Stimulated activated naive CD8-positive, alpha-beta T cell treated with anti-CD3 and anti-CD28 coated beads, Interleukin-15, amount 100 ng/mL, for 72 hours (primary cell): ENCODE data around the gene DHX40.
"Not testable (repeated sequence)": the region's sequence is repeated elsewhere in the genome, so short reads cannot be mapped to it uniquely, and the experiment has no call there.

ENCODE experiments used
- ATAC-seq: fragments of 150-1000 bp; cut with Tn5 transposase; 2 replicates; pipeline ENCODE4 v1.10.0; 2021; ENCODE audit warnings: mild to moderate bottlenecking, moderate library complexity
- DNase-seq, 2 donors: peaks; one replicate each; pipeline ENCODE4 v3.0.0; 2021 to 2022
- H3K27ac Mint-ChIP-seq, 2 donors: one replicate each; pipeline ENCODE4 v1.8.0; 2022; ENCODE audit warnings: mild to moderate bottlenecking in 2 of 2, mixed read lengths in 2 of 2, moderate library complexity in 2 of 2
- H3K27me3 Mint-ChIP-seq: one replicate; pipeline ENCODE4 v1.8.0; 2022; ENCODE audit warnings: mixed read lengths
- H3K4me1 Mint-ChIP-seq: one replicate; pipeline ENCODE4 v1.8.0; 2022; ENCODE audit warnings: mild to moderate bottlenecking, mixed read lengths
- H3K4me3 Mint-ChIP-seq, 2 donors: one replicate each; pipeline ENCODE4 v1.8.0; 2022; ENCODE audit warnings: mild to moderate bottlenecking in 2 of 2, mixed read lengths in 2 of 2, moderate library complexity in 1 of 2
- H3K9me3 Mint-ChIP-seq, 2 donors: one replicate each; pipeline ENCODE4 v1.8.0; 2022; ENCODE audit warnings: mixed read lengths in 2 of 2

DHX40 gene

DNA sequence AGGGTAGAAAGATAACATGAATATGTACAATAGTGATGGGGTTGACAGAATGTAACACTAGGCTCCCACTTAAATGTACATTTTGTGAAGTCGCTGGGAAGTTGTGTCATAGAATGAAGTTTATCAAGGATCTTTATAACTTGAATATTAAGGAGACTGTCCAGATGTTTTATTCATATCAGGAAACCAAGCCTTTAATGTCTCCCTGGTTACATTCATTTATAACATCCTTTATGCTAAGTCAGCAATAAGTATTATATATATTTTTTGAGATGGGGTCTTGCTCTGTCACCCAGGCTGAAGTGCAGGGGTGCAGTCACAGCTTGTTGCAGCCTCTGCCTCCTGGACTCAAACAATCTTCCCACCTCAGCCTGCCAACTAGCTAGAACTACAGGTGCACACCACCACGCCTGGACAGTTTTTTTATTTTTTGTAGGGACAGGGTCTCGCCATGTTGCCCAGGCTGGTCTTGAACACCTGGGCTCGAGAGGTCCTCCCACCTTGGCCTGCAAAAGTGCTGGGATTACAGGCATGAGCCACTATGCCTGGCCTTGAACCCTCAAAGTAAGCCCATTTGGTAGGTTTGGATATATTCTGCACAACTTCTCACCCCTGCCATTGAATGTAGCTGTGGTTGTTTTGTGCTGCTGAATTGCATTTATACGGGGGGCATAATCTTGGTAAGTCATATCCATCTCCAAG is 68.4 kb downstream of the DHX40 start:
- H3K4me1 Mint-ChIP-seq, result peaks cover 59% of the 10 kb centered on the region
- no peak for ATAC-seq

DNA sequence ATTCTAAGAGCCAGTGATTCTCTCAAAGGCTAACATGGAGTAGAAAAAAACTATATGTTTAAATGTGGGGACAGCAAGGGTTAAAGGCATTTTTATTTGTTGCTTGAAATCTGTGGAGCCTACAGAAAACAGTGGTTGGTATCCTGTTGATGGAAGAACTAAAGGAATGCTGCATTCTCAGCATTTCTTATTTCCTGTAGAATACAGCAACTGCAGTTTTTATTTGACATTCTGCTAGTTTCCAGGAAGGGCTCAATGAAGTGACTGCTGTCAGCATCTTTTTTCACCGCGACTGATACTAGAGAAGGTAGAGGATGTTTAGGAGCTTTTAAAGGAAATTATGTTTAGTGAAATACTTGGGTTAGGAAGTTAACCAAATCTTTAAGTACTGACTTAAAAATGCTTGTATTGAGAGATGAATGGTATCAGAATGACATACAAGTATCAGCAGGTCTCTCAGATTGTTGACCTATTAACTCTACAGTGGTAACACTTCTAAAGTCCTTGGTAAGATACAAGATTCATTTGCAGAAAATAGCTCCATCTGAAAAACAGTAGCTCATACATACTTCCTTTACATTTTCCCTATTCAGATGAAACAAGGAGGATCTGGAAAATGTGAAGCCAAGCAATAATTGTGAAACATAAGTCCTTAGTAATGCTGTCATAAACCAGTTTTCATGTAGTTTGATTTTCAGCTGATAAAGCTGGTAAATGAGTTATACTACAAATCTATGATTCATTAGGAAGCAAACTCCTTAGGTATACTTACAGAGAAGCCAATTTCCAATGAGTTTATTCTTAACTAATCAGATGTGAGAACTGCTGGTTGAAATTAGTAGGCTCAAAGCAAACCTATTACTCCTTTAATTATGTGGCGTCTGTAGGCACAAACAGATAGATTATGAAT is 69.5 kb downstream of the DHX40 start:
- Mint-ChIP-seq H3K4me1 (peaks cover 57% of the 10 kb centered on the region), H3K4me3 (no peak overlapping the region)
- DNase-seq, result no peak

More for the DNA sequence above, 68.4 kb downstream of the DHX40 start:
- Mint-ChIP-seq H3K9me3 (no peaks in the 10 kb centered on the region), H3K27ac (no peak overlapping the region), H3K27me3 (no peaks in the 10 kb centered on the region), H3K4me3 (no peak overlapping the region)
- DNase-seq, result no peak

DNA sequence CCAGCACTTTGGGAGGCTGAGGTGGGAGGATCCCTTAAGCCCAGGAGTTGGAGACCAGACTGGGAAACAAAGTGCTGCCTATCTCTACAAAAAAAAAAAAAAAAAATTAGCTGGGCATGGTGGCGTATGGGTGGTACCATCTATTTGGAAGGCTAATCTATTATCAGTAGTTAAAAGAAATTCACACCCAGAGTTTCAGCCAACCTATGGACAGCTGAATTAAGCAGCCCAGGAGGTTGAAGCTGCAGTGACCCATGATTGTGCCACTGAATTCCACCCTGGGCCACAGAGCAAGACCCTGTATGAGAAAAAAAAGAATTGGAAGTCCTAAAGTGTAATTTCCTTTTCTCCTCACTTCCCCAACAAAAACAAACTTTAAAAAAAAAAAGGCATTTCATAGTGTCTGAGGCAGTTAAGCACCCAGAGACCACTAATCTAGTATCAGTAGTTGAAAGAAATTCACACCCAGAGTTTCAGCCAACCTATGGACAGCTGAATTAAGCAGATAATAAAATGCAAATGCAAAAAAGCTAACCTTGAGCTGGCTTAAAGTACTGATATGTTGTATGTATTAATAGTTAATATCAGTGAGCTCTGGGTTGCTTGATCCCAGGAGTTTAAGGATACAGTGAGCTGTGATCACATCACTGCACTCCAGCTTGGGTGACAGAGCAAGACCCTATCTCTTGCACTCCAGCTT is 72.4 kb downstream of the DHX40 start:
- Mint-ChIP-seq H3K27ac (no peak overlapping the region), H3K9me3 (no peaks in the 10 kb centered on the region), H3K27me3 (no peaks in the 10 kb centered on the region), H3K4me3 (no peak overlapping the region), H3K4me1 (peaks cover 64% of the 10 kb centered on the region)
- DNase-seq (no peak), ATAC-seq (no peak)

More for the DNA sequence above, 69.5 kb downstream of the DHX40 start:
- Mint-ChIP-seq H3K9me3 (no peaks in the 10 kb centered on the region), H3K27ac (no peak overlapping the region), H3K27me3 (no peaks in the 10 kb centered on the region)
- peak; percentile 20 for ATAC-seq

DNA sequence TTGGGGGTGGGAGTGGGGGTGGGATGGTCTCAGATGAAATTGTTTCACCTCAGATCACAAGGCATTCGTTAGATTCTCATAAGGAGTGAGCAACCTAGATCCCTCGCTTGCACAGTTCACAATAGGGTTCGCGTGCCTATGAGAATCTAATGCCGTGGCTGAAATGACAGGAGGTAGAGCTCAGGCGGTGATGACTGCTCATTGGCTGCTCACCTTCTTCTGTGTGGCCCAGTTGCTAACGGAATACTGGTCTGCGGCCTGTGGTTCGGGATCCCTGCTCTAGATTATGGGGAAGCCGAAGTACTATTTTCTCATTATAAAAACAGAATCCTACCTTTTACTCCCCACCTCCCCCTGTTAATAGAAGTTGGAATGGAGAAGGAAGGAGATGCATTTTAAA is 73.1 kb downstream of the DHX40 start:
- Mint-ChIP-seq H3K4me3 (no peak overlapping the region), H3K27me3 (no peaks in the 10 kb centered on the region), H3K9me3 (no peaks in the 10 kb centered on the region), H3K4me1 (peaks cover 64% of the 10 kb centered on the region), H3K27ac (no peak overlapping the region)
- DNase-seq (no peak), ATAC-seq (no peak)

DNA sequence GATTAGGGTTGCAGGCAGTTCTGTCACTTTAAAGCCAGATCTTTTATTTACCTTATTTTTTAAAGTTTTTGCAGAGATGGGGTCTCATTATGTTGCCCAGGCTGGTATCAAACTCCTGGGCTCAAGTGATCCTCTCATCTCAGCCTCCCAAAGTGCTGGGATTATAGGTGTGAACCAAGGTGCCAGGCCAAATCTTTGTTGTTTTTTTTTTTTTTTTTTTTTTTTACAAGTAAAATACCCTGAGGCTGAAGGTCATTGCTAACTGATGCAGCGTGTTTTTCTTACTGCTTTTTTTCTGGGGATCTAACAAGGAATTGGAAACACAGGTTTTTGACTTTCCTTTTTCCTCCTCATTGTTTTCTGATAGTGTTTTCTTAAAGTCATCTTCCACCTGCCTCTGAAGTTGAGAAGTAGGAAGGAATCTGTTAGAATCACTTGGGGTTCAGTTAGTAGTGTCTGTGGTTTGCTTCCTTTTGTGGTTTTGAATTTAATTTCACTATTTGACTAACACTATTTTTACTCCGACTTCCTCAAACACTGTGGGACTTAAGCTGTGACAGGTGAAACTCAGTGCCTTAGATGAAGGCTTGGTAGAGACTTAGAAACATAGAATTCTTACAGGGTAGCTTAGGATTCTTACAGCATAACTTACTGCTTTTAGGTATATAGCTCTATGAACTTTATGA is 76.5 kb downstream of the DHX40 start:
- Mint-ChIP-seq H3K4me3 (peak overlapping the region; percentile 52 to 80), H3K27me3 (no peaks in the 10 kb centered on the region), H3K4me1 (peaks cover 44% of the 10 kb centered on the region), H3K9me3 (no peaks in the 10 kb centered on the region), H3K27ac (peak overlapping the region in 1 of 2 donors; percentile 70)
- ATAC-seq, result peak; percentile 100
- peak in 1 of 2 donors; percentile 5 for DNase-seq

DNA sequence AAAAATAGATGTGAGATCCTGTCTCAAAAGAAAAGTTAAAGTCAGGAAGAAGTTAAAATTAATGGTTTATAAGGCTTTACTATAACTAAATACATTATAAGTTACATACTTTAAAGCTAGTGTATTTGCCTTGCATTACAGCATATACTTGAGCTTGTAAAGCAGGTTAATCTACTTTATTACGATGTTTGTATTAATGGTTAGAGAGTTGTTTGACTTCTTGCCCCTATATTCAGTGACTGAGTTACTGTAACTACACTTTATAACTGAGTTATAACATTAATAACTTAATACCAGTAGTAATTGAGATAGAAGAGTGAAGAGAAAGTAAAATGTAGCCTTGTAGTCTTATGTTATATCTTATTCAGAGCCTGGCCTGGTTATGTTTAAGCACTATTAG is 77.2 kb downstream of the DHX40 start:
- ATAC-seq, result no peak
- DNase-seq, result no peak
- Mint-ChIP-seq H3K27me3 (no peaks in the 10 kb centered on the region), H3K4me3 (no peak overlapping the region), H3K4me1 (peaks cover 43% of the 10 kb centered on the region), H3K27ac (peak overlapping the region in 1 of 2 donors; percentile 70), H3K9me3 (no peaks in the 10 kb centered on the region)

DNA sequence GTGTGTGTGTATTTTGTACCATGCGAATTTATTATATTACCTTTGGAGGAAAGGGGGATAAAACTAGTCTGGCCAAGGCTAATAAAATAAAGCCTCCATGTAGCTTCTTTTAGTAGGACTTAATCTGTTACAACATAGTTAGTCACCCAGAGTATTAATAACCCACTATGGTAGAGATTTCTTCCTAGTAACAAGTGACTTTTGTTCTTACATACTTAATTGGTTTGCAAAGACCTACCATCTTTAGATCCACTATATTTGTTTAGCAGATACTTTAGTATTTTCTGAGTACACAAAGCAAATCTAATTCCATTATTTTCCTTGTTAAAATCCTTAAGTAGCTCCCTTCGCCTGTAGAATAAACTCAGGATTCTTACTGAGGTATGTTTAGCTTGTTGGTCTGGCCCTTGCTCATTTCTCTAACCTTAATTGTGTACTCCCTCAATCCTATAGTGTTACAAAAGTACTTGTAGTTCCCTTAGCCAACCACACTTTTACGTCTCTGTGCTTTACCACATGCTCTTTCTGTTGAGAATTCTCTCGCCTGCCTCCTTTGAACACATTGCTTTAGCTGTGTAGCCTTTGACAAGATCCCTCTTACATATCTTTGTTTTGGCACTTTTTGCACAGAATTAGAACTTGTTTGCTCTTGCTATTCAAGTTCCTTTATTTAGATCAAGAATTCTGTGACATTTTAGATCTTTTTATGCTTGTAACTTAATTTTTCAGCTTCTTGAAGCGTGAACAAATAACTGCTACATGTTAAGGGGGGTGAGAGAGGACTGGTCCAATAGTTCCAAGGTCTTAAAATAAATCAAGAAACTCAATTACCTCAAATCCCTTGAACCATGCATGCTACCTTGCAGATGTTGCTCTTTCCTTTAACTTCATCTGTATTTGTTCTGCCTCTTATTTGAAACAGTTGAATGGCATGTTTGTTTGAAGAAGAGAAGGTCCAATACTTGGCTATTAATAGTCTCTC is 78.0 kb downstream of the DHX40 start:
- ATAC-seq, result no peak
- H3K27me3 Mint-ChIP-seq, result no peaks in the 10 kb centered on the region
- DNase-seq, result no peak
- H3K27ac Mint-ChIP-seq, result no peak overlapping the region
- H3K9me3 Mint-ChIP-seq, result no peaks in the 10 kb centered on the region
- peaks cover 37% of the 10 kb centered on the region for H3K4me1 Mint-ChIP-seq
- no peak overlapping the region for H3K4me3 Mint-ChIP-seq

DNA sequence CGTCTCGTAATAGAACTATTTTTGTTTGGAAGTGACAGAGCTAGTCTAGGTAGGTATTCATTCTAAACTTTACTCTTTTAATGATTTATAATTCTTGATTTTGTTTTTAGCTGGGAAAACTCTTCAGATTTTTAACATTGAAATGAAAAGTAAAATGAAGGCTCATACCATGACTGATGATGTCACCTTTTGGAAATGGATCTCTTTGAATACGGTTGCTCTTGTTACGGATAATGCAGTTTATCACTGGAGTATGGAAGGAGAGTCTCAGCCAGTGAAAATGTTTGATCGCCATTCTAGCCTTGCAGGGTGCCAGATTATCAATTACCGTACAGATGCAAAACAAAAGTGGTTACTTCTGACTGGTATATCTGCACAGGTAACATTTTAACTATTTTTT is 81.9 kb downstream of the DHX40 start:
- H3K9me3 Mint-ChIP-seq, result no peaks in the 10 kb centered on the region
- no peak for ATAC-seq
- H3K4me3 Mint-ChIP-seq, result no peak overlapping the region
- H3K27ac Mint-ChIP-seq, result no peak overlapping the region
- H3K4me1 Mint-ChIP-seq, result peaks cover 39% of the 10 kb centered on the region
- no peak for DNase-seq
- H3K27me3 Mint-ChIP-seq, result no peaks in the 10 kb centered on the region

DNA sequence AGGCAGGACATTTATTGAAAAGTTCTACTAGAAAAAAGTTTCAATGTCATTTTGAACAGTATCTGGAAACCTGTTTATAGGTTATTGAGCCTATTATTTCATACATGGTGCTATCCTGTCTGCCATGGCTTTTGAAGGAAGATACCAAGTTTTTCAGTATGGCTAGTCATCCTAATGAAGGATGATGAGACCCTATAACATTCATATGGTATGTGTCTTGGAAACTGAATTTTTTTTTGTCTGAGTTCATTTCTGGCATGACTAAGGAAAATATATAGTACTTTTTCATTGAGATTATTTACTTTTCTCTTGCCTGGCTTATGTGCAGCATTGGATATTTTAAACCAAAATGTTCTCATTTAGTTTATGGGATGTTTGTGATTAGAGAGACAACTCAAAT is 84.5 kb downstream of the DHX40 start:
- H3K4me3 Mint-ChIP-seq, result no peak overlapping the region
- peaks cover 24% of the 10 kb centered on the region for H3K4me1 Mint-ChIP-seq
- H3K9me3 Mint-ChIP-seq, result no peaks in the 10 kb centered on the region
- DNase-seq (no peak), ATAC-seq (no peak)
- H3K27ac Mint-ChIP-seq, result no peak overlapping the region
- no peaks in the 10 kb centered on the region for H3K27me3 Mint-ChIP-seq

DNA sequence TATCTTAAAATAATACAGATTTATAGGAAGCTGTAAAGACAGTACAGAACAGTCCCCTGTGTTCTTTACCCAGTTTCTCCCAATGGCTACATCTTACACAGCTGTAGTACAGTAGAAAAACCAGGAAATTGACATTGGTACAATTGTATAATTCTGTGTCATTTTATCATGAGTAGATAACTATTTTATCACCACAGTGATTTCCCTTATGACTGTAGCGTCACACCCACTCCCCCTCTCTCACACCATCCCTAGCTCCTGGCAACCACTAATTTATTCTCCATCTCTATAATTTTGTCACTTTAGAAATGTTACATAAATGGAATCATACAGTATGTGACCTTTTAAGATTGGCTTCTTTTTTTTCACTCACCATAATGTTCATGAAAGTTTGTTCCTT is 85.2 kb downstream of the DHX40 start:
- no peak overlapping the region for H3K27ac Mint-ChIP-seq

DNA sequence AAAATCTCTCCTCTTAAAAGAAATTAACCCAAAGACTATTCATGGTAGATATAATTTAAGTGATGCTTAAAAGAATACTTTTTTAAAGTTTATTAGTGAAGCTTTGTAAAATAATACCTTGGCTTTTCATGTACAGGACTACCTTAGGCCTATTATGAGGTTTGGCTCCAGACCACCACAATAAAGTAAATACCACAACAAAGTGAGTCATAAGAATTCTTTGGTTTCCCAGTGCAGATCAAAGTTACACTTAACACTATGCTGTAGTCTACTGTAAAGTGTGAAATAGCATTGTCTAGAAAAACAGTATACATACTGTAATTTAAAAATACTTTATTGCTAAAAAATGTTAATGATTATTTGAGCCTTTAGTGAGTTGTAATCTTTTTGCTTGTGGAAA is 85.9 kb downstream of the DHX40 start:
- DNase-seq, result no peak
- Mint-ChIP-seq H3K27me3 (no peaks in the 10 kb centered on the region), H3K4me1 (peaks cover 24% of the 10 kb centered on the region), H3K9me3 (no peaks in the 10 kb centered on the region), H3K27ac (no peak overlapping the region), H3K4me3 (no peak overlapping the region)
- ATAC-seq, result peak; percentile 87

More for the DNA sequence above, 85.2 kb downstream of the DHX40 start:
- H3K9me3 Mint-ChIP-seq, result no peaks in the 10 kb centered on the region
- ATAC-seq, result peak; percentile 72
- no peaks in the 10 kb centered on the region for H3K27me3 Mint-ChIP-seq
- H3K4me3 Mint-ChIP-seq, result no peak overlapping the region
- peaks cover 24% of the 10 kb centered on the region for H3K4me1 Mint-ChIP-seq
- no peak for DNase-seq

DNA sequence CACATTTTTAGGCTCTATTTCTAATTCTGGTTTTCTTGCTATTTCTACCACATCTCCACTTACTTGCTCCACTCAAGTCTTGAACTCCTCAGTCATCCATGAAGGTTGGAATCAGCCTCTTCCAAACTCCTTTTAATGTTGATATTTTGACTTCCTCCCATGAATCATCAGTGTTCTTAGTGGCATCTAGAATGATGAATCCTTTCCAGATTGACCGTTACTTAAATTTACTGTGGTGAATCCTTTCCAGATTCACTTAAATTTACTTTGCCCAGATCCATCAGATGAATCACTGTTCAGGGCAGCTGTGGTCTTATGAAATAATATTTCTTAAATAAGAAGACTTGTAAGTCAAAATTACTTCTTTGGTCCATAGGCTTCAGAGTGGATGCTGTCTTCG is 86.7 kb downstream of the DHX40 start:
- DNase-seq, result no peak
- no peaks in the 10 kb centered on the region for H3K9me3 Mint-ChIP-seq
- H3K4me3 Mint-ChIP-seq, result no peak overlapping the region
- peaks cover 24% of the 10 kb centered on the region for H3K4me1 Mint-ChIP-seq
- no peak for ATAC-seq
- no peaks in the 10 kb centered on the region for H3K27me3 Mint-ChIP-seq
- H3K27ac Mint-ChIP-seq, result peak overlapping the region in 1 of 2 donors; percentile 0

DNA sequence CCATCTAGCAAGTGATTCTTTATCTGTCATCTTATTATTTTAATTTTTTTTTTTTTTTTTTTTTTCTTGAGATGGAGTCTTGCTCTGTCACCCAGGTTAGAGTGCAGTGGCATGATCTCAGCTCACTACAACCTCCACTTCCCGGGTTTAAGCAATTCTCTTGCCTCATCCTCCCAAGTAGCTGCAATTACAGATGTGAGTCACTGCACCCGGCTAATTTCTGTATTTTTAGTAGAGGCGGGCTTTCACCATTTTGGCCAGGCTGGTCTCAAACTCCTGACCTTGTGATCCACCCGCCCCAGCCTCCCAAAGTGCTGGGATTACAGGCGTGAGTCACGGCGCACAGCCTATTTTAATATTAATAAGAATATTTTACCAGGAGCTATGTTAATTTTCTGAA is 91.2 kb downstream of the DHX40 start:
- not testable (repeated sequence) for ATAC-seq, H3K4me1 Mint-ChIP-seq, H3K9me3 Mint-ChIP-seq, H3K27me3 Mint-ChIP-seq, DNase-seq, H3K27ac Mint-ChIP-seq, H3K4me3 Mint-ChIP-seq
